ENCODE measurements around the gene PACS2. TPM values are rescaled to one million over a fixed set of nuclear protein-coding genes. Genes with fewer than 3 reads are reported as not detected.

PACS2 gene
- total and polyA plus RNA-seq, 2 of the 4 experiments (the other 2 are of a cell fraction), result 15.6 to 32.2 TPM

GRCh38 chr14:105442834-105443233 is 128.3 kb downstream of the PACS2 start:
- WGBS, 2 experiments (ENCODE audit: extremely low coverage in 2 of 2, insufficient read length in 1 of 2), result 96% methylated on average over 10 of the region's 12 CpGs; no CpG with 5 or more reads in 1 of the 2 experiments
- H3K4me3 ChIP-seq (ENCODE audit: insufficient read depth, low read depth, low read length), result no peak overlapping the region
- H2AK5ac ChIP-seq (ENCODE audit: low read depth, low read length), result no peak overlapping the region
- no peak overlapping the region for H3K4ac ChIP-seq (ENCODE audit: low read depth, low read length)
- H3K56ac ChIP-seq (ENCODE audit: extremely low read depth, insufficient read depth, low read length), result no peak overlapping the region
- ChIA-PET CTCF (no interaction called here), POLR2A (ENCODE audit: unreplicated experiment) (no interaction called here)
- peaks cover 6 to 54% of the 10 kb centered on the region in 2 experiments for H3K79me1 ChIP-seq (ENCODE audit: low read depth in 1 of 2, low read length in 2 of 2)
- no peak for TF ChIP-seq POLR2A (IDR thresholded peaks at IDR 0.05; ENCODE audit: low read depth, low read length)
- no peak for TF ChIP-seq USF2 (IDR thresholded peaks at IDR 0.05; ENCODE audit: low read depth, low read length)
- no peak for TF ChIP-seq RFX5 (IDR thresholded peaks at IDR 0.05; ENCODE audit: low read depth, low read length)
- TF ChIP-seq SMC3 (IDR thresholded peaks at IDR 0.05; ENCODE audit: low read depth, low read length), result no peak
- TF ChIP-seq, protein P1, sequence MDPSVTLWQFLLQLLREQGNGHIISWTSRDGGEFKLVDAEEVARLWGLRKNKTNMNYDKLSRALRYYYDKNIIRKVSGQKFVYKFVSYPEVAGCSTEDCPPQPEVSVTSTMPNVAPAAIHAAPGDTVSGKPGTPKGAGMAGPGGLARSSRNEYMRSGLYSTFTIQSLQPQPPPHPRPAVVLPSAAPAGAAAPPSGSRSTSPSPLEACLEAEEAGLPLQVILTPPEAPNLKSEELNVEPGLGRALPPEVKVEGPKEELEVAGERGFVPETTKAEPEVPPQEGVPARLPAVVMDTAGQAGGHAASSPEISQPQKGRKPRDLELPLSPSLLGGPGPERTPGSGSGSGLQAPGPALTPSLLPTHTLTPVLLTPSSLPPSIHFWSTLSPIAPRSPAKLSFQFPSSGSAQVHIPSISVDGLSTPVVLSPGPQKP (IDR thresholded peaks at IDR 0.05; ENCODE audit: borderline replicate concordance, low read depth, low read length), result no peak
- TF ChIP-seq MAFK (IDR thresholded peaks at IDR 0.05; ENCODE audit: low read depth, low read length), result no peak
- no peak for TF ChIP-seq BHLHE40 (IDR thresholded peaks at IDR 0.05; ENCODE audit: low read depth, low read length)
- TF ChIP-seq NFE2L2 (IDR thresholded peaks at IDR 0.05; ENCODE audit: low read depth, low read length), result no peak
- TF ChIP-seq FOS (IDR thresholded peaks at IDR 0.05; ENCODE audit: low read depth, low read length), result no peak
- no peak for TF ChIP-seq CHD1 (IDR thresholded peaks at IDR 0.05; ENCODE audit: low read depth, low read length)
- no peak for TF ChIP-seq RCOR1 (IDR thresholded peaks at IDR 0.05; ENCODE audit: insufficient replicate concordance, low read length)
- TF ChIP-seq CEBPB (IDR thresholded peaks at IDR 0.05; ENCODE audit: low read depth, low read length), result no peak
- no peak for TF ChIP-seq MXI1 (IDR thresholded peaks at IDR 0.05; ENCODE audit: borderline replicate concordance, low read depth, low read length)
- no peak for TF ChIP-seq MAZ (IDR thresholded peaks at IDR 0.05; ENCODE audit: borderline replicate concordance, low read depth, low read length)
- TF ChIP-seq RAD21 (IDR thresholded peaks at IDR 0.05; ENCODE audit: low read length), result no peak
- no peak for TF ChIP-seq CTCF (conservative IDR thresholded peaks at IDR 0.05; ENCODE audit: low read depth, low read length)
- H3K4me1 ChIP-seq (ENCODE audit: control insufficient read depth, insufficient read depth, low read length), result no peaks in the 10 kb centered on the region
- no peak overlapping the region for H3K27ac ChIP-seq (ENCODE audit: insufficient read depth, low read length)
- no peak overlapping the region for H2BK15ac ChIP-seq (ENCODE audit: low read depth, low read length)
- no peak overlapping the region for H4K5ac ChIP-seq (ENCODE audit: low read depth, low read length)
- dilution Hi-C loops (cut with HindIII; ENCODE audit: low sequenced_read_pairs, unreplicated experiment), result no loop called here
- H3K9me3 ChIP-seq (ENCODE audit: control insufficient read depth, insufficient read depth, low read length), result no peaks in the 10 kb centered on the region
- no TSS peak for BruUV-seq (replicated peaks)
- no peak overlapping the region for H2AK9ac ChIP-seq (replicated peaks; ENCODE audit: low read depth, low read length, poor library complexity)
- no peak overlapping the region for H3K4me2 ChIP-seq (ENCODE audit: low read depth, low read length)
- H4K8ac ChIP-seq (ENCODE audit: low read depth in 2 of 2, low read length in 2 of 2), result no peak overlapping the region
- no peak overlapping the region for H2BK120ac ChIP-seq (ENCODE audit: low read depth, low read length)
- H3K23ac ChIP-seq (ENCODE audit: low read depth, low read length), result no peak overlapping the region
- no peak overlapping the region for H4K91ac ChIP-seq (ENCODE audit: insufficient read depth, low read depth, low read length)
- H3K9me1 ChIP-seq (ENCODE audit: insufficient read depth, low read length), result no peaks in the 10 kb centered on the region
- ATAC-seq (ENCODE audit: low read depth) (no peak), DNase-seq (no peak)
- intact Hi-C loops (cut with micrococcal nuclease), result no loop called here
- in situ Hi-C loops (cut with MboI; ENCODE audit: low sequenced_read_pairs), result no loop called here
- peaks cover 49% of the 10 kb centered on the region for H4K20me1 ChIP-seq (ENCODE audit: insufficient read depth, low read length)
- H2AFZ ChIP-seq (replicated peaks; ENCODE audit: low read length, poor library complexity), result no peak overlapping the region
- no peak overlapping the region for H2BK5ac ChIP-seq (ENCODE audit: low read depth, low read length, poor library complexity, severe bottlenecking)
- no peak overlapping the region for H3K14ac ChIP-seq (replicated peaks; ENCODE audit: low read depth, low read length)
- H3K27me3 ChIP-seq (ENCODE audit: control insufficient read depth, insufficient read depth, low read length), result no peaks in the 10 kb centered on the region
- no peak overlapping the region for H3K18ac ChIP-seq (ENCODE audit: low read depth, low read length)
- no peak overlapping the region for H2BK20ac ChIP-seq (ENCODE audit: low read depth, low read length)
- H3K9ac ChIP-seq (ENCODE audit: low read depth, low read length), result no peak overlapping the region
- peaks cover 24% of the 10 kb centered on the region for H3K36me3 ChIP-seq (ENCODE audit: control insufficient read depth, insufficient read depth, low read length)

All from IMR-90 (cell line).